Measurements from ENCODE around the gene SAP25. TPM values are rescaled to one million over a fixed set of nuclear protein-coding genes. Genes with fewer than 3 reads are reported as not detected.

Gene SAP25
- total and polyA plus RNA-seq, 10 donors, result 11.0 to 75.6 (median 25.1) TPM

DNA sequence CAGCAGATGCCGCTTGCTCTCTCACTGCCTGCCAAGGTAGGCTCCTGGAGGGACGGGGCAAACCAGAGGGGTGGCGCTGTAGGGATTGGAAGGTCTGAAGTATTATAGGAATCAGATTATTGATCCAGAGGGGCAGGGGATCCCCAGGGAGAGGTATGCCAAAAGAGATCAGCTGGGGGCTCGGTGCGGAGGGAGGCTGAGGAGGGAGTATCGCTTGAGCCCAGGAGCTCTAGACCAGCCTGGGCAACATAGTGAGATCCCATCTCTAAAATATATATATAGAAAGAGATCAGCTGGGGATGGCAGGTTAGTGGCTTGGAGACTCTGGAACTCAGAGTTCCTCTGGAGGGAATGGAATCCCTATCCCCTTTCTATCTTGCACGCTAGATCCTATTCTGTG, 21.5 kb upstream of the SAP25 start:
- TF ChIP-seq POLR2AphosphoS5 (IDR thresholded peaks at IDR 0.05), result no peak
- no peak for TF ChIP-seq POLR2A (IDR thresholded peaks at IDR 0.05)
- TF ChIP-seq, protein P1, sequence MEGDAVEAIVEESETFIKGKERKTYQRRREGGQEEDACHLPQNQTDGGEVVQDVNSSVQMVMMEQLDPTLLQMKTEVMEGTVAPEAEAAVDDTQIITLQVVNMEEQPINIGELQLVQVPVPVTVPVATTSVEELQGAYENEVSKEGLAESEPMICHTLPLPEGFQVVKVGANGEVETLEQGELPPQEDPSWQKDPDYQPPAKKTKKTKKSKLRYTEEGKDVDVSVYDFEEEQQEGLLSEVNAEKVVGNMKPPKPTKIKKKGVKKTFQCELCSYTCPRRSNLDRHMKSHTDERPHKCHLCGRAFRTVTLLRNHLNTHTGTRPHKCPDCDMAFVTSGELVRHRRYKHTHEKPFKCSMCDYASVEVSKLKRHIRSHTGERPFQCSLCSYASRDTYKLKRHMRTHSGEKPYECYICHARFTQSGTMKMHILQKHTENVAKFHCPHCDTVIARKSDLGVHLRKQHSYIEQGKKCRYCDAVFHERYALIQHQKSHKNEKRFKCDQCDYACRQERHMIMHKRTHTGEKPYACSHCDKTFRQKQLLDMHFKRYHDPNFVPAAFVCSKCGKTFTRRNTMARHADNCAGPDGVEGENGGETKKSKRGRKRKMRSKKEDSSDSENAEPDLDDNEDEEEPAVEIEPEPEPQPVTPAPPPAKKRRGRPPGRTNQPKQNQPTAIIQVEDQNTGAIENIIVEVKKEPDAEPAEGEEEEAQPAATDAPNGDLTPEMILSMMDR (IDR thresholded peaks at IDR 0.05 in 8 of 11, conservative IDR thresholded peaks at IDR 0.05 in 3 of 11), result no peak
- peaks cover 0 to 32% (median 0%) of the 10 kb centered on the region in 7 donors for H3K27me3 ChIP-seq (replicated peaks in 1 of 7)
- intact Hi-C loops (cut with DNase I; ENCODE audit: low total_unique reads), result no loop called here
- no peaks in the 10 kb centered on the region for H3K36me3 ChIP-seq
- H3K27ac ChIP-seq, result no peak overlapping the region
- H3K9me3 ChIP-seq, result no peaks in the 10 kb centered on the region
- peaks cover 0 to 3% (median 0%) of the 10 kb centered on the region in 6 donors for H3K4me1 ChIP-seq
- 92 to 97% (median 95%) methylated on average over 7 of the region's 7 CpGs for WGBS, 5 donors
- no peak overlapping the region for H3K4me3 ChIP-seq
- DNase-seq, result no peak

DNA sequence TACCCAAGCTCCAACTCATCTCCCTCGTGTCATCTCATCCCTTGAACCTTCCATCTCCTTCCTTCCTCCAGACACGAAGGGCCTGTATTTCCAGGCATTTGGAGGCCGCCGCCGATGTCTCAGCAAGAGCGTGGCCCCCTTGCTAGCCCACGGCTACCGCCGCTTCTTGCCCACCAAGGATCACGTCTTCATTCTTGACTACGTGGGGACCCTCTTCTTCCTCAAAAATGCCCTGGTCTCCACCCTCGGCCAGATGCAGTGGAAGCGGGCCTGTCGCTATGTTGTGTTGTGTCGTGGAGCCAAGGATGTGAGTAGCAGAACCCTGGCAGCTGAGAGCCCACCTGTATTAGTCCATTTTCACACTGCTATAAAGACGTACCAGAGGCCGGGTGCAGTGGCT, 17.9 kb upstream of the SAP25 start:
- Histone ChIP-seq H3K27ac (no peak overlapping the region), H3K27me3 (replicated peaks in 1 of 7) (peaks cover 0 to 30% (median 0%) of the 10 kb centered on the region in 7 donors), H3K4me3 (no peak overlapping the region), H3K4me1 (peaks cover 4 to 25% (median 13%) of the 10 kb centered on the region in 6 donors), H3K36me3 (no peaks in the 10 kb centered on the region), H3K9me3 (no peaks in the 10 kb centered on the region)
- WGBS, 5 donors, result 90 to 95% (median 91%) methylated on average over 17 of the region's 17 CpGs
- TF ChIP-seq POLR2A (IDR thresholded peaks at IDR 0.05) (no peak), POLR2AphosphoS5 (IDR thresholded peaks at IDR 0.05) (no peak)
- TF ChIP-seq, protein P1 (IDR thresholded peaks at IDR 0.05 in 8 of 11, conservative IDR thresholded peaks at IDR 0.05 in 3 of 11), result no peak
- intact Hi-C loops (cut with DNase I; ENCODE audit: low total_unique reads), result no loop called here
- DNase-seq, result no peak

GRCh38 chr7:100590077-100590737, 16.5 kb upstream of the SAP25 start:
- intact Hi-C loops (cut with DNase I; ENCODE audit: low total_unique reads), result no loop called here
- no peaks in the 10 kb centered on the region for H3K36me3 ChIP-seq
- no peak overlapping the region for H3K4me3 ChIP-seq
- peaks cover 4 to 31% (median 15%) of the 10 kb centered on the region in 6 donors for H3K4me1 ChIP-seq
- TF ChIP-seq, protein P1 (IDR thresholded peaks at IDR 0.05 in 8 of 11, conservative IDR thresholded peaks at IDR 0.05 in 3 of 11), result no peak
- TF ChIP-seq POLR2A (IDR thresholded peaks at IDR 0.05) (no peak), POLR2AphosphoS5 (IDR thresholded peaks at IDR 0.05) (no peak)
- peak overlapping the region in 3 of 8 donors; percentile 7 to 41 (median 21) for H3K27ac ChIP-seq
- peak; percentile 69 for DNase-seq
- peaks cover 0 to 30% (median 0%) of the 10 kb centered on the region in 7 donors for H3K27me3 ChIP-seq (replicated peaks in 1 of 7)
- H3K9me3 ChIP-seq, result no peaks in the 10 kb centered on the region
- 28 to 39% (median 36%) methylated on average over 20 of the region's 20 CpGs for WGBS, 5 donors

DNA sequence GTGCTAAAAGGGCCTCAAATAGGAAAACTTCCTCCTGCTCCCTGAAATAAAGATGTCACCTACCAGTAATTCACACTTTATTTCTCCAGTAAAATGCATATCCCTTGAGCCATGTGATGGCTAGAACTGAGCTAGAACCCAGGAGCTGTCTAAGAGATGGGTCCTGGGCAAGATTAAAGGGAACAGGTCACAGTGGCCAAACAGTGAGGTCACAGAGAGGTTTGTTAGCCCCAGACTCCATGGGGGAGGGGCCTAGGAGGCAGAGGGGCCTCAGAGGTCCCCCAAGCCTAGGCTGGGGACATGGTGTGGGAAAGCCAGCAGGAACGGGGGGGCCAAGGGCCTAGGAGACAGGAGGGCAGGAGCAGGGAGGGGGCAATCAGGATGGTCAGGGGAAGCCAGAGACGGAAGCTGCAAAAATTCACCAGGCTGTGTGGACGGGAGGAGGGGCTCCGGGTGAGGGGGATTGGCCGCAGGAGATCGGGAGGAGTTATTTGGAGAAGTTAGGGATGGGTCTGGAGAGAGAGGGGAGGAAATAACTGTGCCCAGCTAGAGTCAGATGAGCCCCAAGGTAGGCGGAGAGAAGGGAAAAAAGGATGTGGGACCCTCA, 15.7 kb upstream of the SAP25 start:
- peak; percentile 63 for DNase-seq
- Histone ChIP-seq H3K27me3 (replicated peaks in 1 of 7) (peaks cover 0 to 30% (median 0%) of the 10 kb centered on the region in 7 donors), H3K9me3 (no peaks in the 10 kb centered on the region), H3K36me3 (no peaks in the 10 kb centered on the region), H3K4me3 (no peak overlapping the region), H3K4me1 (peaks cover 4 to 39% (median 23%) of the 10 kb centered on the region in 6 donors), H3K27ac (no peak overlapping the region)
- TF ChIP-seq, protein P1 (IDR thresholded peaks at IDR 0.05 in 8 of 11, conservative IDR thresholded peaks at IDR 0.05 in 3 of 11), result no peak
- no peak for TF ChIP-seq POLR2AphosphoS5 (IDR thresholded peaks at IDR 0.05)
- TF ChIP-seq POLR2A (IDR thresholded peaks at IDR 0.05), result no peak
- WGBS, 5 donors, result 48 to 57% (median 55%) methylated on average over 7 of the region's 7 CpGs
- intact Hi-C loops (cut with DNase I; ENCODE audit: low total_unique reads), result no loop called here
